H1 (cell line): ENCODE results near the gene UPF3A. TPM values are rescaled to one million over a fixed set of nuclear protein-coding genes. Genes with fewer than 3 reads are reported as not detected.

Experiments
- ASH2L ChIP-seq: fragments of 200-600, 300-600 bp; sonication (generic); IDR thresholded peaks from one replicate; pipeline ENCODE4 v1.7.1; 2017; ENCODE audit warnings: low read length
- HDAC2 ChIP-seq, 2 experiments: fragments of 300-600 bp in 1 of 2; sonication (generic) in 1 of 2; IDR thresholded peaks; 2 replicates each; pipeline ENCODE4 v1.6.1; 2011 to 2012; ENCODE audit warnings: low read depth in 2 of 2, low read length in 2 of 2, mild to moderate bottlenecking in 2 of 2, moderate library complexity in 2 of 2, borderline replicate concordance in 1 of 2, inconsistent platforms in 1 of 2
- NANOG ChIP-seq: IDR thresholded peaks from 2 replicates; pipeline ENCODE4 v1.6.1; 2011; ENCODE audit warnings: low read length, low read depth, mild to moderate bottlenecking, inconsistent platforms; ENCODE audit not compliant: insufficient read depth, poor library complexity, severe bottlenecking
- SIN3A ChIP-seq, 2 experiments: IDR thresholded peaks in 1 of 2; conservative IDR thresholded peaks in 1 of 2; 2 replicates each; pipeline ENCODE4 v1.6.1; 2011 to 2012; ENCODE audit warnings: low read length in 2 of 2, improper control_type of control experiment in 1 of 2, low read depth in 1 of 2, mild to moderate bottlenecking in 1 of 2
- SP1 ChIP-seq: IDR thresholded peaks from 2 replicates; pipeline ENCODE4 v1.6.1; 2011; ENCODE audit warnings: low read depth, low read length
- polyA plus RNA-seq, 7 experiments: library from polyadenylated mRNA; depleted of rRNA in 3 of 7; stranded (reverse) in 5 of 7; unstranded in 2 of 7; fragments of >200 nt in 5 of 7; fragments of 200-250 nt in 2 of 7; gene quantifications; 1 replicate in 5 of 7; 2 replicates in 1 of 7; 4 replicates in 1 of 7; pipeline versions ENCODE4 v1.2.1 to v1.2.3, GENCODE V29; 2011 to 2013; ENCODE audit warnings: missing spikeins in 2 of 7, mixed read lengths in 2 of 7
- total RNA-seq: library from RNA; stranded (reverse); fragmentation: NEBNext Ultra II Directional; extraction: Animal tissue kit (Norgen Biotek cat#: 25700); gene quantifications from 2 replicates; pipeline ENCODE4 v1.2.1, GENCODE V29; 2021

Gene UPF3A
- total and polyA plus RNA-seq, 2 of the 8 experiments (the other 6 are each of a cell fraction or from before 2014, with no cell fraction given): 47.1 to 58.2 TPM

- TF ChIP-seq HDAC2 (IDR thresholded peaks at IDR 0.05; ENCODE audit: borderline replicate concordance in 1 of 2, low read depth in 2 of 2, low read length in 2 of 2): no peak
- TF ChIP-seq SP1: no peak
- TF ChIP-seq NANOG: no peak
- no peak for TF ChIP-seq ASH2L
- no peak for TF ChIP-seq SIN3A (conservative IDR thresholded peaks at IDR 0.05 in 1 of 2, IDR thresholded peaks at IDR 0.05 in 1 of 2; ENCODE audit: low read depth in 1 of 2, low read length in 2 of 2)
These were observed 36.8 kb upstream of the UPF3A start (continued) for GRCh38 chr13:114244637-114245036.
